Measurements from ENCODE around the gene OPCML. TPM values are rescaled to one million over a fixed set of nuclear protein-coding genes. Genes with fewer than 3 reads are reported as not detected.

OPCML gene
- total RNA-seq, 1 experiment from 2014 or later: 0.02 TPM

DNA sequence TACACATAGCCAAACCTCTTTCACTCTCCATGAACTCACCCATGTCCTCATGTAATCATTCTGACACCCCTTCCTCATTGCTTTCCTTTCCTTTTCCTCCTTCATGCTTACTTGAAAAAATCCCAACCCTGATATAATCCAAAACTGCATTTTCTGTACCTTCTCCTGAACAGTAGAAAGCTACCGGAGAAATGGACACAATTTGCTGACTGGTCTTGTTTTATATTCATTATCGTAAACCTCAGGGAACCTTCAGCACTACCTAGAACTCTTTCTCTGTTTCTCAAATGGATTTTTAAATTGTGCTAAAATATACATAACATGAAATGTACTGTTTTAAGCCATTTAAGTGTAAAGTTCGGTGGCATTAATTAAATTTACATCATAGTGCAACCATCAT is 1165.0 kb downstream of the OPCML start:
- no peak for DNase-seq (ENCODE audit: low read depth)

DNA sequence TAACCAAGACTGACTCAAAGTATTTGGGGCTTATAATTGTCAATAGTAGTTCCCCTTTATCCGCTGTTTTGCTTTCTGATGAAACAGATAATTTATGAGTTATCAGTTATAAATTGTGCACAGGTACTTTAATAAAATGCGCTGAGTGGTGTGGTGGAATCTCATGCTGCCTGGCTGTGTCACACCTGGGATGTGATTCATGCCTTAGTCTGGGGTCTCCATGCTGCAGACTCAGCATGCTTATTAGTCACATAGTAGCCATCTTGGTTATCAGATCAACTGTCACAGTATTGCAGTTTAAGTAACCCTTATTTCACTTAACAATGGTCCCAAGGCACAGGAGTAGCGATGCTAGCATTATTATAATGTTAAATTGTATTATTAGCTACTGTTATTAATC is 1166.7 kb downstream of the OPCML start:
- no peak for DNase-seq (ENCODE audit: low read depth)

All from M059J (cell line).